HUES64 (cell line): ENCODE data around the gene GOLIM4.

ENCODE experiments used
- H3K27ac ChIP-seq: 2 replicates; pipeline ENCODE4 v1.7.0; 2013; ENCODE audit warnings: low read depth, low read length, inconsistent platforms
- H3K27me3 ChIP-seq: 2 replicates; pipeline ENCODE4 v1.6.1; 2013; ENCODE audit warnings: mild to moderate bottlenecking, low read length; ENCODE audit not compliant: insufficient read depth
- H3K36me3 ChIP-seq: 2 replicates; pipeline ENCODE4 v1.6.1; 2013; ENCODE audit warnings: mild to moderate bottlenecking, low read length; ENCODE audit not compliant: insufficient read depth
- H3K4me1 ChIP-seq: 2 replicates; pipeline ENCODE4 v1.6.1; 2013; ENCODE audit warnings: mild to moderate bottlenecking, low read length, moderate library complexity; ENCODE audit not compliant: insufficient read depth
- H3K4me3 ChIP-seq: 2 replicates; pipeline ENCODE4 v1.5.1; 2013; ENCODE audit warnings: mild to moderate bottlenecking, low read length, moderate library complexity
- H3K9ac ChIP-seq: 2 replicates; pipeline ENCODE4 v1.6.1; 2013; ENCODE audit warnings: mild to moderate bottlenecking, low read depth, low read length
- H3K9me3 ChIP-seq: 2 replicates; pipeline ENCODE4 v1.6.1; 2013; ENCODE audit warnings: low read depth, low read length; ENCODE audit not compliant: insufficient read depth
- WGBS: fragments of 150-250, 120-280 bp; methylation state at CpG from one replicate; pipeline ENCODE4 v1.1.7; 2013; ENCODE audit warnings: missing lambda C conversion rate; 5-methylcytosine and 5-hydroxymethylcytosine counted together

The GOLIM4 gene

GRCh38 chr3:168040607-168041208 lies 55.0 kb downstream of the GOLIM4 start:
- Histone ChIP-seq H3K9me3 (no peaks in the 10 kb centered on the region), H3K4me3 (no peak overlapping the region), H3K27me3 (no peaks in the 10 kb centered on the region), H3K27ac (no peak overlapping the region), H3K4me1 (no peaks in the 10 kb centered on the region), H3K9ac (no peak overlapping the region), H3K36me3 (peaks cover 57% of the 10 kb centered on the region)
- WGBS: 81% methylated on average over 4 of the region's 6 CpGs

GRCh38 chr3:168037020-168037419 lies 58.7 kb downstream of the GOLIM4 start:
- Histone ChIP-seq H3K4me1 (no peaks in the 10 kb centered on the region), H3K27me3 (no peaks in the 10 kb centered on the region), H3K4me3 (no peak overlapping the region), H3K36me3 (peaks cover 61% of the 10 kb centered on the region), H3K9ac (no peak overlapping the region), H3K27ac (no peak overlapping the region), H3K9me3 (peaks cover 3% of the 10 kb centered on the region; the same call in 1 of the 2 replicates)
- WGBS: 100% methylated on average over 1 of the region's 2 CpGs

- H3K36me3 ChIP-seq: peaks cover 62% of the 10 kb centered on the region
- H3K4me1 ChIP-seq: no peaks in the 10 kb centered on the region
- no peak overlapping the region for H3K9ac ChIP-seq
- H3K27ac ChIP-seq: no peak overlapping the region
- H3K9me3 ChIP-seq: peaks cover 3% of the 10 kb centered on the region; the same call in 1 of the 2 replicates
- H3K27me3 ChIP-seq: no peaks in the 10 kb centered on the region
- H3K4me3 ChIP-seq: no peak overlapping the region
- 95% methylated on average over 4 of the region's 4 CpGs for WGBS
Measured at GRCh38 chr3:168036619-168037018, 59.1 kb downstream of the GOLIM4 start.

GRCh38 chr3:168034152-168034928 lies 61.4 kb downstream of the GOLIM4 start:
- Histone ChIP-seq H3K4me3 (no peak overlapping the region), H3K36me3 (peaks cover 61% of the 10 kb centered on the region), H3K27me3 (no peaks in the 10 kb centered on the region), H3K9me3 (peaks cover 3% of the 10 kb centered on the region; the same call in 1 of the 2 replicates), H3K27ac (no peak overlapping the region), H3K4me1 (0 out of 2 replicates have a peak, but pooled peaks cover 2% of the 10 kb centered on the region), H3K9ac (no peak overlapping the region)
- 94% methylated on average over 5 of the region's 5 CpGs for WGBS

- WGBS: 100% methylated on average over 3 of the region's 4 CpGs
- peaks cover 74% of the 10 kb centered on the region for H3K36me3 ChIP-seq
- H3K9ac ChIP-seq: no peak overlapping the region
- H3K4me3 ChIP-seq: no peak overlapping the region
- no peaks in the 10 kb centered on the region for H3K27me3 ChIP-seq
- H3K4me1 ChIP-seq: 0 out of 2 replicates have a peak, but pooled peaks cover 2% of the 10 kb centered on the region
- peaks cover 3% of the 10 kb centered on the region; the same call in 1 of the 2 replicates for H3K9me3 ChIP-seq
- no peak overlapping the region for H3K27ac ChIP-seq
Measured at GRCh38 chr3:168030577-168030976, 65.1 kb downstream of the GOLIM4 start.

- WGBS: 81% methylated on average over 7 of the region's 7 CpGs
Measured at GRCh38 chr3:168029705-168030104, 66.0 kb downstream of the GOLIM4 start.

GRCh38 chr3:168028086-168028485 lies 67.6 kb downstream of the GOLIM4 start:
- Histone ChIP-seq H3K9me3 (no peaks in the 10 kb centered on the region), H3K36me3 (peaks cover 93% of the 10 kb centered on the region), H3K9ac (no peak overlapping the region), H3K27me3 (no peaks in the 10 kb centered on the region), H3K4me1 (0 out of 2 replicates have a peak, but pooled peaks cover 2% of the 10 kb centered on the region), H3K4me3 (no peak overlapping the region), H3K27ac (no peak overlapping the region)
- WGBS: 88% methylated on average over 1 of the region's 1 CpG

More at GRCh38 chr3:168029705-168030104, 66.0 kb downstream of the GOLIM4 start:
- Histone ChIP-seq H3K9ac (no peak overlapping the region), H3K27me3 (no peaks in the 10 kb centered on the region), H3K4me3 (no peak overlapping the region), H3K27ac (no peak overlapping the region), H3K36me3 (peaks cover 76% of the 10 kb centered on the region), H3K4me1 (0 out of 2 replicates have a peak, but pooled peaks cover 2% of the 10 kb centered on the region), H3K9me3 (no peaks in the 10 kb centered on the region)

- WGBS: 98% methylated on average over 3 of the region's 3 CpGs
- no peak overlapping the region for H3K4me3 ChIP-seq
- no peak overlapping the region for H3K27ac ChIP-seq
- peaks cover 94% of the 10 kb centered on the region for H3K36me3 ChIP-seq
- H3K4me1 ChIP-seq: 0 out of 2 replicates have a peak, but pooled peaks cover 2% of the 10 kb centered on the region
- H3K9me3 ChIP-seq: no peaks in the 10 kb centered on the region
- H3K27me3 ChIP-seq: no peaks in the 10 kb centered on the region
- H3K9ac ChIP-seq: no peak overlapping the region
Measured at GRCh38 chr3:168026764-168027163, 69.0 kb downstream of the GOLIM4 start.

GRCh38 chr3:168025076-168025475 lies 70.6 kb downstream of the GOLIM4 start:
- Histone ChIP-seq H3K9me3 (no peaks in the 10 kb centered on the region), H3K4me3 (no peak overlapping the region), H3K4me1 (0 out of 2 replicates have a peak, but pooled peaks cover 1% of the 10 kb centered on the region), H3K36me3 (peaks cover 93% of the 10 kb centered on the region), H3K9ac (no peak overlapping the region), H3K27me3 (no peaks in the 10 kb centered on the region), H3K27ac (no peak overlapping the region)

- no peak overlapping the region for H3K4me3 ChIP-seq
- no peak overlapping the region for H3K27ac ChIP-seq
- H3K9me3 ChIP-seq: no peaks in the 10 kb centered on the region
- no peak overlapping the region for H3K9ac ChIP-seq
- H3K4me1 ChIP-seq: no peaks in the 10 kb centered on the region
- 89% methylated on average over 5 of the region's 5 CpGs for WGBS
- no peaks in the 10 kb centered on the region for H3K27me3 ChIP-seq
- peaks cover 90% of the 10 kb centered on the region for H3K36me3 ChIP-seq
Measured at GRCh38 chr3:168024537-168024941, 71.2 kb downstream of the GOLIM4 start.

- no peaks in the 10 kb centered on the region for H3K4me1 ChIP-seq
- no peak overlapping the region for H3K27ac ChIP-seq
- H3K4me3 ChIP-seq: no peak overlapping the region
- WGBS: 98% methylated on average over 7 of the region's 7 CpGs
- H3K9me3 ChIP-seq: no peaks in the 10 kb centered on the region
- H3K36me3 ChIP-seq: peaks cover 71% of the 10 kb centered on the region
- H3K9ac ChIP-seq: no peak overlapping the region
- no peaks in the 10 kb centered on the region for H3K27me3 ChIP-seq
Measured at GRCh38 chr3:168021737-168022450, 73.8 kb downstream of the GOLIM4 start.
